Ascending aorta (tissue), 2 donors: ENCODE measurements around the gene GIT1. TPM values are rescaled to one million over a fixed set of nuclear protein-coding genes. Genes with fewer than 3 reads are reported as not detected.
A peak's percentile ranks its signal among the peaks of the same experiment; 100 is the strongest.

ENCODE experiments used
- DNase-seq, 2 donors: peaks; one replicate each; pipeline ENCODE4 v3.0.0-alpha.2; 2019; ENCODE audit warnings: low spot score in 2 of 2
- H3K27ac ChIP-seq, 2 donors: fragments of 200-600 bp; sonication (generic); one replicate each; pipeline ENCODE4 v1.5.1; 2016 to 2017; ENCODE audit warnings: mild to moderate bottlenecking in 1 of 2
- H3K27me3 ChIP-seq: fragments of 200-600 bp; sonication (generic); one replicate; pipeline ENCODE4 v1.5.1; 2017
- H3K36me3 ChIP-seq, 2 donors: fragments of 200-600 bp; sonication (generic); one replicate each; pipeline ENCODE4 v1.5.1; 2016
- H3K4me1 ChIP-seq, 2 donors: fragments of 200-600 bp; sonication (generic); one replicate each; pipeline ENCODE4 v1.5.1; 2016 to 2017; ENCODE audit warnings: mild to moderate bottlenecking in 1 of 2
- H3K4me3 ChIP-seq, 2 donors: fragments of 200-600 bp; sonication (generic); one replicate each; pipeline ENCODE4 v1.5.1; 2016 to 2017; ENCODE audit warnings: mild to moderate bottlenecking in 1 of 2
- H3K9me3 ChIP-seq, 2 donors: fragments of 200-600 bp; sonication (generic); one replicate each; pipeline ENCODE4 v1.5.1; 2016
- CTCF ChIP-seq, 3 experiments: fragments of 200-600 bp in 2 of 3; fragments of 450-650 bp in 1 of 3; sonication (generic) in 2 of 3; IDR thresholded peaks; one replicate each; pipeline ENCODE4 v1.5.1; 2016 to 2019; ENCODE audit warnings: antibody characterized with exemption in 3 of 3, mild to moderate bottlenecking in 1 of 3, moderate library complexity in 1 of 3
- intact Hi-C: fragments of 100-400 bp; cut with DNase I; formaldehyde crosslinking; loops from one replicate; pipeline ENCODE4 v1.15.1; 2023
- total RNA-seq: library from RNA; depleted of rRNA; stranded (reverse); fragments of >200 nt; gene quantifications from one replicate; pipeline ENCODE4 v1.1.0, GENCODE V29; 2016

Gene GIT1
- total RNA-seq, 1 donor from 2014 or later, result 142 TPM

DNA sequence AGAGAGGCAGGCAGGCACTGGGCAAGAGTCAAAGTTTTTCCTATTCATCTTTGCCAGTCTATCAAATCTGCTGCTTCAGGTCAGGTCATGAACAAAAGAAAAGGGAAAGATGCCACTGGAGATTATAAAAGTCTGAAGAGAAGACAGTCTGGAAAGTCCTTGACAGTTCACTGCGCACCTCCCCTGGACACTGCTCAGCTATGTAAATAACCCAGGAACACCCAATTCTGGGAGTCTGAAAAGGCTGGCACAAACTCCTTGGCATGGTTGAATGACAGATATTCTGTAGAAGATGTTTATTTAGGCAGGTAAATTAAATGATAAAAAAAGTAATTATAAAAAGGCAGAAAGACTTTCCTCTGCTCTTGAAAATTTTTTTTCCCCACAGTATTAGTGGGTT lies 38.5 kb upstream of the GIT1 start:
- no peak for DNase-seq
- H3K36me3 ChIP-seq, result peaks cover 12 to 14% of the 10 kb centered on the region in 2 donors

GRCh38 chr17:29625037-29625750 lies 35.7 kb upstream of the GIT1 start:
- intact Hi-C loops, result no loop called here
- DNase-seq, result no peak
- no peak overlapping the region for H3K27ac ChIP-seq

More for the DNA sequence above, 38.5 kb upstream of the GIT1 start:
- Histone ChIP-seq H3K4me3 (no peak overlapping the region), H3K9me3 (no peaks in the 10 kb centered on the region), H3K4me1 (no peaks in the 10 kb centered on the region), H3K27me3 (no peaks in the 10 kb centered on the region), H3K27ac (no peak overlapping the region)
- intact Hi-C loops, result no loop called here
- no peak for TF ChIP-seq CTCF (IDR thresholded peaks at IDR 0.05)

GRCh38 chr17:29624586-29624985 lies 35.1 kb upstream of the GIT1 start:
- Histone ChIP-seq H3K4me3 (no peak overlapping the region), H3K9me3 (no peaks in the 10 kb centered on the region), H3K36me3 (no peaks in the 10 kb centered on the region), H3K27me3 (no peaks in the 10 kb centered on the region), H3K27ac (no peak overlapping the region), H3K4me1 (peaks cover 0 to 6% of the 10 kb centered on the region in 2 donors)
- DNase-seq, result no peak
- intact Hi-C loops, result no loop called here
- TF ChIP-seq CTCF (IDR thresholded peaks at IDR 0.05), result no peak

More at GRCh38 chr17:29625037-29625750, 35.7 kb upstream of the GIT1 start:
- Histone ChIP-seq H3K9me3 (no peaks in the 10 kb centered on the region), H3K27me3 (no peaks in the 10 kb centered on the region), H3K4me3 (no peak overlapping the region), H3K4me1 (peaks cover 0 to 6% of the 10 kb centered on the region in 2 donors), H3K36me3 (no peaks in the 10 kb centered on the region)
- TF ChIP-seq CTCF (IDR thresholded peaks at IDR 0.05), result no peak

GRCh38 chr17:29623283-29623647 lies 33.8 kb upstream of the GIT1 start:
- H3K36me3 ChIP-seq, result no peaks in the 10 kb centered on the region
- peak overlapping the region in 1 of 2 donors; percentile 50 for H3K27ac ChIP-seq
- H3K4me3 ChIP-seq, result peak overlapping the region; percentile 61 to 79
- no peak for DNase-seq
- intact Hi-C loops, result loop anchor here (2.0 kb wide), 1 partner anchor 138 kb away; no protein-coding TSS in a partner anchor
- peaks cover 0 to 6% of the 10 kb centered on the region in 2 donors for H3K4me1 ChIP-seq
- TF ChIP-seq CTCF (IDR thresholded peaks at IDR 0.05), result no peak
- no peaks in the 10 kb centered on the region for H3K9me3 ChIP-seq
- no peaks in the 10 kb centered on the region for H3K27me3 ChIP-seq

DNA sequence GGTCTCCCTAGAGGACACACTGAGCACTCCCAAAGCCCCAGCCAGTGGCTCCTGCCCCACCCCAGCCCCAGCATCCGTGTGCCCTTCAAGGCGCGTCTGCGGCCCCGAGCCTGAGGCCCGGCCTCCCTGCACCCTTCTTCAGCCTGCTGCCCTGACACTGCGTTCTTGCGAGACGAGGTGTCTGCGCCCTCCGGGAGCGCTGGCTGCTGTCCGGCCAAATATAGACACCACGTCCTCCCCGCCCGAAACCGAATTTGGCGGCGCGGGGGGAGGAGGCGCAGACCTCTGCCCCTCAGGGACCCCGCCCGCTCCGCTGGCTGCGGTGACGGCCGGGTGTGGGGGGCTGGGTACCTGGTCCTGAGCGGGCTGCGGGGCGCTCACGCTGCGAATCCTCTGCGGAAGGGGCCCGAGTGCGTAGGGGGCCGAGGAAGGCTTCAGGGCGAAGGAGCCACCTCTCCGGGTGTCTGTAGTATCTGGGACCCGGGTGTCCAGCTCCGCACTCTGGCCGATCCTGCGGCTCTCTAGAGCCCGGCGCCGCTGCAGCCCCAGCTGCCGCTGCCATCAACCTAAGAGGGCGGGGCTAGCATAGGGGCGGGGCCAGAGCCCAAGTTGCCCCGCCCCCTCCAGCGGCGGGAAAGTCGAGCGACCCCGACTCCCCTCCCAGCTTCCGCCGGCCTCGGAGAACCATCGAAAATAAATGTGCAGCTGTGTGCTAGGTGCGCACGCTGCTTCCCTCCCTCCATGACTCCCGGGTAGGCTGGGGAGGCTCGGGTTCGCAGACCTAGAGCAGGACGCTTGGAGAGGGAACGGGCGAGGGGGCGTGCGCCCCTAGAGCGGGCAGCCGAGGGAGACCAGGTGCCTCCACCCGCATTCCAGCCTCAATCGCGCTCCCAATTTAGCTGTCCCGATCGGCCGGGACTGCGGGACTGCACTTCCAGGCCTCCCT lies 33.2 kb upstream of the GIT1 start, which contains the start of gene CORO6:
Gene CORO6 (minus strand): TSS at position 576 of the 946 bp plus-strand sequence. CDS start 1,491 bp downstream, outside the sequence.
- intact Hi-C loops, result loop anchor here (2.0 kb wide), 1 partner anchor 138 kb away; no protein-coding TSS in a partner anchor

More for the DNA sequence above, 33.2 kb upstream of the GIT1 start, which contains the start of gene CORO6:
- peak within 1 kb of the TSS; percentile 61 to 79 for H3K4me3 ChIP-seq
- peaks cover 4 to 7% of the 10 kb centered on the region in 2 donors for H3K4me1 ChIP-seq
- H3K36me3 ChIP-seq, result no peaks in the 10 kb centered on the region
- peak within 1 kb of the TSS; percentile 37 to 50 for H3K27ac ChIP-seq
- no peaks in the 10 kb centered on the region for H3K9me3 ChIP-seq
- peak in 1 of 2 donors; percentile 75 for DNase-seq
- no peak for TF ChIP-seq CTCF (IDR thresholded peaks at IDR 0.05)
- H3K27me3 ChIP-seq, result no peaks in the 10 kb centered on the region
